ENCODE data around the gene DOLPP1. TPM values are rescaled to one million over a fixed set of nuclear protein-coding genes. Genes with fewer than 3 reads are reported as not detected.

Gene DOLPP1
- total and polyA plus RNA-seq, 2 of the 8 experiments (the other 6 are each of a cell fraction or from before 2014, with no cell fraction given) = 36.0 to 45.3 TPM

DNA sequence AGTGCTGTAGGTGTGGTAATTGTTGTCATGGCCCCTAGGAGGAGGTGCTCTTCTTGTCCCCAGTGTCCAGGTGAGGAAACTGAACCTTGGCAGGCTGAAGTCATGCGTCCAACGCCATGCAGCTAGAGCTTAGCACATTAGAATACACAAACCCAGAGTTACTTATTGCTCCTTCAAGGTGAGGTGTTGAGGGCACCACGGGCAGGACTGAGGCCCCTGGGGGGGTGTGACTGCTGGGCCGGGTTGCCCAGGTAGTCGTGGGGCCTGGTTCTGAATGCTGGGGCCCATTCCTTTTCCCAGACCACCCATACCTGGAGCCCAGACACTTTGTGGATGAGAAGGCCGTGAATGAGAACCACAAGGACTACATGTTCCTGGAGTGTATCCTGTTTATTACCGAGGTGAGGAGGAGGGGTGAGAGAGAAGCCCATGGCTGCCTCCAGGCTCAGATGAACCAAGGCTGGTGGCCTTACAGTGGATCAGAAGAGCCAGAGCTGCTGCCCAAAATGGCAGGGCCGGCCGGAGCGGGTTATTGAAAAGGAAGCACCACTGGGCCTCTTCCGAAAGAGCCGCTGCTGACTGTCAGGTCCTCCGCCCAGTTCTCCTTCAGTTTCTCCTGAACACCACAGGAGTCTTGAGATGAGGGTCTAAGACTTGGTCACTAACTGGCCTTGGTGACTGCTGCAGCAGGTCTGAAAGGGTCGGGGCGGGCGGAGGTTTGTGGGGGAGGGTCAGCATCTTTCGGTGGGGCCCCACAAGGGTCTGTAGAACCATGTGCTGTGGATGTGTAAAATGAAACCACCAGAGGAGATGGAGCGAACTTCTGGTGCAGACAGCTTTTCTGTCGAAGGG lies 56.6 kb downstream of the DOLPP1 start:
- peaks cover 2 to 24% (median 16%) of the 10 kb centered on the region in 4 experiments; a peak in 7 of 8 replicates for H3K36me3 ChIP-seq (ENCODE audit: control insufficient read depth in 2 of 4, insufficient read depth in 4 of 4, low read length in 3 of 4)
- no peak overlapping the region for H4K5ac ChIP-seq (ENCODE audit: insufficient read length, low read depth, low read length)
- no peak overlapping the region for H3K4ac ChIP-seq (replicated peaks; ENCODE audit: insufficient read length, low read depth, low read length)
- ChIA-PET POLR2A (ENCODE audit: partially characterized antibody) (interaction anchor here (0.8 to 3.4 kb wide), 6 partner anchors 9 to 36 kb away, joined by 3 to 18 read pairs (median 4); no protein-coding TSS in a partner anchor), CTCF (ENCODE audit: partially characterized antibody) (interaction anchor here (0.6 to 36.8 kb wide), 24 partner anchors 7 to 486 kb away, joined by 3 to 831 read pairs (median 5); partner anchors contain the start of genes C9orf50, IER5L and NTMT1)
- no peak overlapping the region for H2BK12ac ChIP-seq (ENCODE audit: low read depth, low read length)
- peaks cover 11% of the 10 kb centered on the region; the same call in 1 of the 2 replicates for H3K23me2 ChIP-seq (ENCODE audit: low read depth, low read length)
- H3K56ac ChIP-seq (replicated peaks; ENCODE audit: insufficient read length, low read depth, low read length) = no peak overlapping the region
- H2BK15ac ChIP-seq (ENCODE audit: low read length) = no peak overlapping the region
- peaks cover 0 to 2% of the 10 kb centered on the region in 2 experiments for H4K20me1 ChIP-seq (replicated peaks in 1 of 2; ENCODE audit: control insufficient read depth in 1 of 2, insufficient read depth in 2 of 2, low read length in 2 of 2)
- no peaks in the 10 kb centered on the region for H3K27me3 ChIP-seq (replicated peaks in 1 of 4; ENCODE audit: control insufficient read depth in 3 of 4, extremely low read depth in 1 of 4, insufficient read depth in 3 of 4, low read length in 3 of 4)
- no peak for DNase-seq (ENCODE audit: low read depth in 1 of 2, low spot score in 2 of 2)
- no peak overlapping the region for H3K4me3 ChIP-seq (ENCODE audit: extremely low read depth in 1 of 4, insufficient read depth in 2 of 4, low read depth in 3 of 4, low read length in 4 of 4)
- H3K79me1 ChIP-seq (ENCODE audit: low read depth, low read length) = 0 out of 2 replicates have a peak, but pooled peaks cover 4% of the 10 kb centered on the region
- H4K8ac ChIP-seq (ENCODE audit: extremely low read depth, insufficient read depth, low read length) = no peak overlapping the region
- H3K79me2 ChIP-seq (ENCODE audit: control insufficient read depth in 1 of 2, insufficient read depth in 2 of 2, low read length in 2 of 2) = peaks cover 2 to 11% of the 10 kb centered on the region in 2 experiments; a peak in 2 of 4 replicates
- H4K91ac ChIP-seq (replicated peaks; ENCODE audit: insufficient read length, low read length) = no peak overlapping the region
- TF ChIP-seq EP300 (IDR thresholded peaks at IDR 0.05; ENCODE audit: borderline replicate concordance in 1 of 2, low read depth in 2 of 2, low read length in 2 of 2) (no peak), SIN3A (conservative IDR thresholded peaks at IDR 0.05 in 1 of 2, IDR thresholded peaks at IDR 0.05 in 1 of 2; ENCODE audit: low read depth in 1 of 2, low read length in 2 of 2) (no peak), CHD2 (IDR thresholded peaks at IDR 0.05; ENCODE audit: low read length) (no peak), KDM5A (IDR thresholded peaks at IDR 0.05; ENCODE audit: low read length) (no peak), BACH1 (IDR thresholded peaks at IDR 0.05; ENCODE audit: low read length) (no peak), YY1 (IDR thresholded peaks at IDR 0.05; ENCODE audit: low read depth, low read length) (no peak), CHD1 (IDR thresholded peaks at IDR 0.05; ENCODE audit: low read depth, low read length) (no peak), PHF8 (conservative IDR thresholded peaks at IDR 0.05; ENCODE audit: low read depth, low read length) (no peak), FOSL1 (IDR thresholded peaks at IDR 0.05; ENCODE audit: insufficient read depth, low read depth, low read length) (no peak), SIRT6 (IDR thresholded peaks at IDR 0.05; ENCODE audit: low read length) (no peak)
- H3K9ac ChIP-seq (replicated peaks in 1 of 4; ENCODE audit: extremely low read depth in 1 of 4, low read depth in 3 of 4, low read length in 3 of 4) = no peak overlapping the region
- H3K4me2 ChIP-seq (ENCODE audit: insufficient read depth in 1 of 2, low read depth in 2 of 2, low read length in 2 of 2) = no peak overlapping the region
- H2AFZ ChIP-seq (ENCODE audit: low read length) = no peak overlapping the region
- H3K23ac ChIP-seq (ENCODE audit: insufficient read length) = no peak overlapping the region
- peaks cover 18 to 29% (median 26%) of the 10 kb centered on the region in 4 experiments for H3K4me1 ChIP-seq (replicated peaks in 1 of 4; ENCODE audit: control insufficient read depth in 3 of 4, insufficient read depth in 4 of 4, low read length in 3 of 4)
- WGBS, 2 experiments (ENCODE audit: extremely low coverage in 1 of 2, insufficient coverage in 1 of 2, insufficient read length in 1 of 2, insufficient replicate concordance in 2 of 2, low coverage in 1 of 2, low lambda C conversion rate in 2 of 2, missing lambda C conversion rate in 1 of 2) = 88% methylated on average over 18 of the region's 19 CpGs; no CpG with 5 or more reads in 1 of the 2 experiments
- no peak overlapping the region for H2BK5ac ChIP-seq (ENCODE audit: low read depth, low read length)
- no peak overlapping the region for H2AK5ac ChIP-seq (ENCODE audit: low read depth, low read length)
- no peaks in the 10 kb centered on the region for H3K9me3 ChIP-seq (ENCODE audit: insufficient read depth in 2 of 2, low read depth in 1 of 2, low read length in 1 of 2)
- H3K14ac ChIP-seq (ENCODE audit: insufficient read length) = no peak overlapping the region
- no peak overlapping the region for H2BK20ac ChIP-seq (ENCODE audit: low read length)
- H3K27ac ChIP-seq (ENCODE audit: low read depth, low read length) = no peak overlapping the region
- no peak overlapping the region for H3K18ac ChIP-seq (ENCODE audit: extremely low read depth, low read length)
- no peak for FAIRE-seq
- no peak overlapping the region for H2BK120ac ChIP-seq (replicated peaks; ENCODE audit: low read depth, low read length)

Measured in H1 (cell line).